GDM1 (cell line): ENCODE data around the gene KCNK16.
A peak's percentile ranks its signal among the peaks of the same experiment; 100 is the strongest.

Experiments used
- DNase-seq: peaks from one replicate; lab custom pipeline; 2025; lab: John Stamatoyannopoulos, UW

Gene KCNK16

DNA sequence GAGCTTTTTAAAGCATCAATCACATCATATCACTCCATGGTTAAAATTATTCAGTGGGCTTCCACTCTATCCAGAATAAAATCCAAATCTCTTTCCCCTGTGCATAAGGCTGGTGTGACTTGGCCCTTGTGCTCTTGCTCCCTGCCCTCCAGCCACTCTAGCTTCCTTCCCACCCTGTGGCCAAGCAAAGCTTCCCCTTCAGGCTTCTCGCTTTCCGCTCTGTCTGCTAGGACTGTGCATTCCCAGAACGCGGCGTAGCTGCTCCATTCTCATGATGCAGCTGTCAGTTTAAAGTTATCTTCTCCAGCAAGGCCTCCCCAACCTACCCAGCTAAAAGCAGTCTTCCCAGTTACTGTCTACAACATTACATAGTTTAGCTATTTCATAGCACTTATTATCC, 19.4 kb upstream of the KCNK16 start:
- DNase-seq = peak; percentile 61

DNA sequence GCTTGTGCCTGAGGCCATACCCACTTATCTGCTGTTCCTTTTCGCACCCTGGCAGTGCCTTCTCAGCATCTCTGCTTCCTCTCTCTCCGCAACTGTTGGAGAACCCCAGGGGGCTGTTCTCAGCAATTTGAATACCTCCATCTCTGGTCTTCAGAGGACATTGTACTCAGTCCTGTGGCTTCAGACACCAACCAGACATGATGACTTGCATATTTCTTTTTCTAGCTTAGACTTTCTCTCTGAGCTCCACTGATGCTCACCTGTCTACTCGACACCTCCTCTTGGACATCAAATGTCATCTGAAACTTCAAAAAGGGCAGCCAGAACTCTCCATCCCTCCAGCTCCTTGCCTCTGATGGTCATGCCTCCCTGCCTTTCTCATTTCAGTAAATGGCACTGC, 18.9 kb upstream of the KCNK16 start:
- no peak for DNase-seq

- DNase-seq = peak; percentile 58
Observed at GRCh38 chr6:39339868-39340550, 17.5 kb upstream of the KCNK16 start.

DNA sequence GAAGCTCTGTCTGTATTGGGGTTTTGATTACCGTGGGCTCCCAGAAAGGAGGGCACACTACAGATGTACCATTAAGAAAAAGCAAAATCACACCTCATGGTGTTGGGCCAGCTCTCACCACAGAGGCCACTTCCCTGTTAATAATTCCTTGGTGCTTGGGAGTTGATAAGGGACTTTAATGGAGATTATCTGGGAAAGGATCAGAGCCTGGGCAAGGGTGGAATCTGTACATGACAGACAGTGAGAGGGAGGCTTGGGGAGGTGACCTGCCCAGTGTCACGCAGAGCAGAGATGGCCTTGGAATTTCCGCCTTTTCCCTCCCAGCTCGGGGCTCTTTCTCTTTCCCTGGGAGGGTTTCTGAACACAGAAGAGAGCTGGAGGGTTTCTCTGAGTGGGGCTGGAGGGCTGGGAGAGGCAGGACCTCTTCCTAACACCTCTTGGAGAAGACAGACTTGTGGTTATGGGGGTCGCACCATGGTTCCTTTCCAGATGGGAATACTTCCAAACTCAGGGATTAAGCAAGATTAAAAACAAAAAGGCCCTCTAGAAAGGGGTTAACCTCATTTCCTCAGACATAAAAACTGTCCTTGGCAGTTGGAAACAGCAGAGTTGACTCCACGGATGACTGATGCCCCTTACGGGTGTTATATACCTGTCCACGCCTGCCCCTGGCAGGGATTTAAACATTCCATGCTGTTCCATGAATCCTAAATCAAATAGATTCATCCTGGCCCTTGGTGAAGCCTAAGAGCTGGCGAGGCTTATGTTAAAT, 16.8 kb upstream of the KCNK16 start:
- no peak for DNase-seq

DNA sequence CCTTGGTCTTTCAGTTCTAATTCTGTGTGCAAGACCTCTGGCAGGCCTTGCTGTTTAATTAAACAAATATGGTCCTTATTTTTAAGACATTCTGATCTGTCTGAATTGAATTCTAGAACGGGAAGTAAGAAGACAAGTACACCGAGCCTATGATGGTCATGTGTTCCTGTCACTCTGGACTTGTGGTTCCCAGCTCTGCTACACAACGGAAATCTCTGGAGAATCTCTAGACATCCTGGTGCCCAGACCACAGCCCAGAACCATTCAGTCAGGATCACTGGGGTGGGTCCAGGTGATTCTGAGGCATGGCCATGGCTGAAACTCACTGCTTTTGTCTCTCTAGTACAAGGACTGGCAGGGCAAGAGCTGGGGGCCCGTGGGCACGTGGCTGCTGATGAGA, 15.9 kb upstream of the KCNK16 start:
- DNase-seq = peak; percentile 68

DNA sequence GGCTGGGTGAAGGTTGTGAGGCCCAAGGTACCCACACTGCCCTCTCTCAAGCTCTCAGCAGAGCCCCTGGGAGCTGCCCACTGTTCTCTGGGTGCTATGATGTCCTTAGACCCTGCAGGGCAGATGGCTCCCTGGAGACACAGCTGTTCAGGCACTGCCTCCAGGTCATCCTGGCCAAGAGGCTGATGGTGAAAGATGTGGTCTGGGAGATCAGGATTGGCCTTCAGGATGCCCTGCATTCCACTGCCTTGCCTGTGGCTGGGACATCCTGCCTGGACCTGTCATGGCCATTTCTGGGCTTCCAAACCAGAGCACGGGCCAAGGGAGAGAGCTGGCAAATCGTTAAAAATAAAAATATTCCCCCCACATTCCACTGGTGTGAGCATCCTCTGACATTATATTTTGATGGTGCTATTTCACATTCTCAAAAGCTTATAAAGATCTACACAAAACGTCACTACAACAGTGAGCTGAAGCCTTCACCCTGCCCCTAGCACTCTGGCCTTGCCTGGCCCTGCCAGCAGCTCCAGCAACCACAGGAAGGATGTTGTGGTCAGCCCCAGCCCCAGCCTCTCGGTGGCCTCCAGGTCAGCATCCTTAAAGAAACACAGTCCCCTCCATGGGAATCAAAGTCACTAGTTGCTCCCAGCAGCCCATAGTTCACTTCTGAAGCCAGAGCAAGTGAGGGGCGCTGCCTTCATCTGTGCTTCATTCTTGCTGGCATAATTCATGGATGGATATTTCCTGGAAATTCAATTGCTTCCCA, 13.5 kb upstream of the KCNK16 start:
- peak; percentile 91 for DNase-seq

- DNase-seq = no peak
Observed at GRCh38 chr6:39333644-39334438, 11.3 kb upstream of the KCNK16 start.

GRCh38 chr6:39330476-39330875, 8.0 kb upstream of the KCNK16 start:
- DNase-seq = peak; percentile 65

- DNase-seq = peak; percentile 24
Observed at GRCh38 chr6:39330057-39330456, 7.6 kb upstream of the KCNK16 start.

DNA sequence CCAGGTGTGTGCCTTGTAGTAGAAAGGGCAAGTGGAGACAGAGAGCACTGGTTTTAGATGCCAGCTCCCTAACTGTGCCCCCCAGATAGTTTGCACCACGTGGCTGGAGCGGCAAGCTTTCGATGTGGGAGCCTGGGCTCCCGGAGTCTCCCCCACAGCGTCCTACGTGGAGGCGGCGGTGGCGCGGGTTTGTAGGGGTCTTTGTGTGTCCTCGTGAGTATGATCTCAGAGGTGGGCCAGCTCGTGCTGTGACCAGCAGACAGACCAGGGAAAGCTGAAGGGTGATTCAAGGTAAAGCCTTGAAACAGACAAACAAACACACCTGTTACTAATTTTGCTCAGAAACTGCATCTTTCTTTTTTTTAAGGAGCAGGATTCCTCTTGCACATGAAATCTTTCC, 5.6 kb upstream of the KCNK16 start:
- DNase-seq = no peak

- no peak for DNase-seq
Observed at GRCh38 chr6:39327507-39327906, 5.0 kb upstream of the KCNK16 start.

GRCh38 chr6:39321761-39322160, 741 bp downstream of the KCNK16 start:
- DNase-seq = peak; percentile 61

DNA sequence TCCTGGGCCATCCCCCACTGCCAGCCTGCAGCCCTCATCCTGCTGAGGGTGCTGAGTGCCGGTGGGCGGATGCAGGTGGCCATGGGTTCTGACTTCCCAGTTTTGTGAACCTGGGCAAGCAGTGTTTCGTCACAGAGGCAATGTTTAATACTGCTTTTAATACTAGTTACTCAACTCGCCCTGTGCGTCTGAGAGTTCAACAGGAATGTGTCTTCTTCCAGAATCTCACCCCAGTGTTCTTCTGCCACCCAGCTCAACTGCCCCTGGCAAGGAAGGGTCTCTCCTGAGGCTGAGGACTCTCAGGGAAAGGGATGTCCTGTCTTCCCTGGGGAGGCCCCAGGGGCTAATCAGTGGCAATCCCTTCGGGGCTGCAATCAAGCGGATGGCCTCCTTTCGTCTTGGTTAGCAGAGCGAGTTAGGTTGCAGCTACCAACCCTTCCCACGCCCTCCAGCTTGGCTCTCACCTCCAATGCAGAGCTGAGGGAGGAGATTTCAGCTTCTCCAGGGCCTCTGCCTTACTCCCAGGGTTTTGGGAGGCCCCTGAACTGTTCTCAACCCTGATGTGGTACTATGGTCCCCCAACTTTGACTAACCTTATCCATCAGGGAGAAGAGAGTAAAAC, 2.0 kb downstream of the KCNK16 start:
- no peak for DNase-seq

DNA sequence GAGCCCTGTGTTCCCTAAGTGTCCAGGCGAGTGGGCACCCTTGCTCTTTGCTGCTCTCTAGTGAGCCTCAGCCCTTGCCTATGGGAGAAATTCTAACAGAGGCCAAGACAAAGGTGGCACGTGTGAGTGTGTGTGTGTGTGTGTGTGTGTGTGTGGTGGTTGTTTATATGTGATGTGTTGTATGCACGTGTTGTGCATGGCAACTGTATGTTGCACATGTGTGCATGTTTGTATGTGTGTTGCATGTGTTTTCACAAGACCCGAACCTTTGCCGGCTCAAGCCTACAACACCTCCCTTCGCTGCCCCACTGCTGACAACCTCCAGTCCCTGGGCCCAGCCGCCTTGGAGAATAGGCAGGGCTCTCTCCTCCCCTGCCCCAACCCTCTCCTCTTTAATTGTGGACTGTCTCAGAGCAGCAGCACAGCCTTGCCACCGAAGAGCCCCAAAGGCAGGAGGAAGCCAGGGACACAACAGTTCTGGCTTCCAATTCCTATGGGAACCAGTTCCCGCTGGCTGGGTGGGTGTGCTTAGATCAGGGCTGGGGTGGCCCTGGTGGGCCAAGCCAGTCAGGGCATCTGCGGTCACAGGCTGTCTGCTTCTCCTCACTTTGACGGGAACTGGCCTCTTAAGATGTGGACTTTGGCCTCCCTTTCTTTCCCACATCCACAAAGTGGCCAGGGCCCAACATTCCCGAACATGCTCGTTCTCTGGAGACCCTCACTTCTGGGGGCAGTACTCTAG, 2.7 kb downstream of the KCNK16 start:
- no peak for DNase-seq

DNA sequence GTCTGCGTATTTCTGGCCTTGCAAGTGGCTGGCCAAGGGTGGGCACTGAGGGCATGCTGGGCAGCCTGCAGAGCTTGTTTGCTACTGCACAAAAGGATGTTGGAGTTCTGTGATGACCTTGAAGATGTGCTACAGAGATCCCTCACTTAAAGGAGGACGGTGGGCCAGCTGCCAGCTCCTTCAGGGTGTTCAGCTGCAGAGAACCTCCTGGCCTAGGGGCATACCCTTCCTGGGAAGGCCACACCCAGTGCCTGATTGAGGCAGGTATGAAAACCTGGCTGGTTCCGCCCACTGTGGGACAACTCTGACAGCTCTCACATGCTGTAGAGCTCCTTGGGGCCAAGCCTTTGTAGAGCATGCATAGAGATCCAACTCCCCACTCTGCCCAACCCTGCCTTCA, 5.2 kb downstream of the KCNK16 start:
- no peak for DNase-seq

DNA sequence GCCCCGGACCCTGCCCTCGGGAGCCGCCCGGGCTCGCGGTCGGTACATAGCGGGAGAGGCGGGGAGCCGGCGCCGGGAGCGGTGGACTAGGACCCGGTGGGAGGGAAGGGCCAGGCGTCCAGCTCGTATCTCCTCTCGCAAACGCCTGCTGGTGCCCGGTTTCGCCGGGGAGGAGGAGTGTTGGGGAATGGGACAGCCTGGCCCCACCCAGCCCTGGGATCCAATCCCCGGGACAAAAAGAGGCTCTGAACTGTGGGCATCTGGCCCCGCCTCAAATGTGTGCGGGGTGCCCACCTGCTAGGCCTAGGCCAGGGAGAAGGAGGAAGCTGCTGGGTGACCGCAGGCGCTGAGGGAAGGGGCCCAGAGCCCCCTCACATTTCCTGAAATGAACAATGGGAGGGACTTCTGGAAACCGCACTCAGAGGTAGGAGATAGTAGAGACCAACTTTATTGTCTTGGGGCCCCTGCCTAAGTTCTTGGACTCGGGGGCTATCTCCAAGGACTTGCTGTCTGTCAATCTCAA, 8.2 kb downstream of the KCNK16 start, which contains the start of gene KCNK17:
TSS of gene KCNK17 (minus strand) at position 147 of the 523 bp plus-strand sequence. CDS start at position 48, 99 bp downstream.
- peak; percentile 91 for DNase-seq

GRCh38 chr6:39313526-39314272, 8.8 kb downstream of the KCNK16 start:
- no peak for DNase-seq

DNA sequence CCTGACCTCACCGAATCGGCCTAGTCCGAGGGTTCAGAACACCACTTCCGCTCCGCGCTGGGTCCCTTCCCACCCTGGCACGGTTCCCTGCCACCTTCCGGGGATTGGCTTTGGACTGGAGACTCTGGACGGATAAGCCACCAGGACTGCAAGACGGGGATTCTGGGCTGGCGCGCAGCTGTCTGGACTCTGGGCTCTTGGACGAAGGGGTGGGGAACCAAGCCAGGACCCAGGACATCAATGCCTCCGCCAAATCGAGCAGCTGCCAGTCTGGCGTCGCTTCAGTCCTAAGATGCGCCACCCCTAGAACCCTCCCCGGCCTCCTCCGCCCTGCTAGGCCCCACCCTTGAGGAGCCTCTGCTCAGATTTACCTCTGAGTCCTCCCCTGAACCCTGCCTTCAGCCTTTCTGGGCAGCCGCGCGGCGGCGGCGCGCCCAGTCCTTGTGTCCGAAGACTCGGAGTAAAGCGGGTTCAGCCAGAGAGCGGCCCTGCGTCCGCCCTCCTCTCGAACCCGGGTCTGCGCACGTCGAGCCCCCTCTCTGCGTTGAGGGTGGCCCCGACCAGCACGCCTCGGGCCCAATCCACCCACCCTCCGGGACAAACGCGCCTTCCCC, 9.5 kb downstream of the KCNK16 start:
- DNase-seq = no peak

DNA sequence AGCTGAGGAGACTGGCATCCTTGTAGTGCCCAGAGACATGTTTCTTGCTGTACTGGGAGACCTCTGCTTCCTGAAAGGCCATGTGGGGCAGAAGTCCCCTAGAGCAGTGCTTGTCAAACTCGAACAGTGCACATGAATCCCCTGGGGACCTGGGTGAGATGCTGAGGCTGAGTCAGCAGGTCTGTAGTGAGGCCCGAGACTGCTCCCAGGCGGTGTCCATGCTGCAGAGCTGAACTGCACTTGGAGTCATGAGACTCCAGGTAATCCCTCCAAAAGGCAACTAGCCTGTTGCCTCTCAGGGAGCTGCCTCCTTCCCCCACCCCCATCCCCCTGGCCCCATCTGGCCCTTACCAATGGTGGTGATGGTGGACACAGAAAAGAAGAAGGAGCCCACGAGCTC, 12.0 kb downstream of the KCNK16 start:
- no peak for DNase-seq
